Measurements from ENCODE around the gene FBLN2.

The FBLN2 gene

GRCh38 chr3:13583251-13584180, 34.6 kb downstream of the FBLN2 start:
- DNase-seq: no peak

DNA sequence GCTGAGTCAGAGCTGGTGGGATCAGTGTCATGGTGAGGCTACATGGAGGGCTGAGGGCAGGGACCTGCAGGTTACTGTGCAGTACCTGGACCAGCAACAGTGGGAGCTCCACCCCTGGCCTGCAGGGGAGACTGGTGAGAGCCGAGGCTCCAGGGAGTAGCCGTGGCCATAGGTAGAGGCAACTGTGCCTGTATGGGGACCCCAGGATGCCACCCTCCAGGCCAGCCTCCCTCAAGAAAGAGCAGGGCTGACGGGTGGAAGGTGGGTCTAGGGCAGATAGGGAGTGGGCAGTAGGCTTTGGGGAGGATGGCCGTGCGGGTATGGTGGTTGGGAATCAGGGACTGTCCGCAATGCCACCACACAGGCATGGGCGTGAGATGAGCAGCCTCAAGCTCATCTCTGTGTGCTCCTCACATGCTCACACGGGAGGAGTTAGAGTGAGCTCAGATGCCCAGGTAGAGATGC, 35.5 kb downstream of the FBLN2 start:
- DNase-seq: no peak

DNA sequence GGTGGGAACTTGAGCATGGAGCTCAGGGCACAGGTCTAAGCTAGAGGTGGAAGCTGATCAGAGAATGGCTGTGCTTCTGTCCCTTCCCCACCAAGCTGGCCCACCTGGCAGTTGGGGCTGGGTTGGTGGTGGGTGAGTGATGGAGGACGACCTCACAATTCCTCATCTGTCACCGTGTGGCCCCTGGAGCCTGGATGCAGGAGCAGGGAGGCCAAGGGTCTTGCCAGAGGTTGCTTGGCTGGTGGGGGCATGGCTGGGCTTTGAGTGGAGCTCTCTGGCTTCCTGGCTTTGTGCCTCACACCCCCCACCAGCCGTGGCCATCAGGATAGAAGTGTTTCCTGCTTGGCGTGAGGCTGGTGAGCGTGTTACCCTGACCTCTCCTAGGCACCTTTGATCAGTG, 36.0 kb downstream of the FBLN2 start:
- no peak for DNase-seq

DNA sequence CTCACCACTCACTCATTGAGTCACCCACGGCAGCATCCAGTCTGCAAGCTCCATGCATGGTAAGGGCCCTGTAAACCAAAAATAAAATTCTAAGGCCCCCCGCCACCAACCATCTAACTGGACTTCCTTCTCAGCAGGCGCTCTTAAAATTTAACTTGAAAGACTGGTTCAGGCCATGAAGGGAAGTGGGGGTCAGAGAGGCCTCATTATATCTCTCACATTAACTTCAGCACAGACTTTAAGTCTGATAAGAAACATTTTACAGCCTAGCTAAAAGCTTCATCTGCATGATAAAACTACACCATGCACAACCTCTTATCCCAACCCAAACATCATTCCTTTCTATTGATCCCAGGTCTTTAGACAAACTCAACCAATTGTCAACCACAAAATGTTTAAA, 38.5 kb downstream of the FBLN2 start:
- no peak for DNase-seq

DNA sequence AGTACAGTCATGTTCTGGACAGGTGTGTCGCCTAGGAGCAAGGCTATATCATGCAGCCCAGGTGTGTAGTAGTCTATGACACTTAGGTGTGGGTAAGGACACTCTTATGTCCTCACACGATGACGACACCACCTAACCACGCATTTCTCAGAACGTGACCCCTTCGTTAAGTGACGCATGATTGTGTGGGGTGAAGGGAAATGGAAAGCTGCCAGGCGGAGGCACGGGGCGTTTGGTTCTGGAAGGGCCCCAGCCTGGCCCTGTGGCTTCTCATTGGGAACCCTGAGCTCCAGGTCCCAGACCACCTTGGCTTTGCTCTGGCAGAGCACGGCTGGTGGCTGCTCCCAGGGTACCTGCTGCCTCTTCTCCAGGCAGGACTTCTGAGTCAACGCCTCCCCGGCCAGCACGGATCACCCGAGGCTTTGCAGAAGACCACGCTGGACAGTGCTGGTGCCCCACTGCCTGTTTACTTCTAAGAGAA, 39.3 kb downstream of the FBLN2 start:
- peak; percentile 7 for DNase-seq

GRCh38 chr3:13588993-13589392, 40.1 kb downstream of the FBLN2 start:
- no peak for DNase-seq

GRCh38 chr3:13590841-13591520, 42.1 kb downstream of the FBLN2 start:
- DNase-seq: no peak

- no peak for DNase-seq
These were observed 44.7 kb downstream of the FBLN2 start for GRCh38 chr3:13593615-13594014.

GRCh38 chr3:13594146-13594545, 45.2 kb downstream of the FBLN2 start:
- no peak for DNase-seq

DNA sequence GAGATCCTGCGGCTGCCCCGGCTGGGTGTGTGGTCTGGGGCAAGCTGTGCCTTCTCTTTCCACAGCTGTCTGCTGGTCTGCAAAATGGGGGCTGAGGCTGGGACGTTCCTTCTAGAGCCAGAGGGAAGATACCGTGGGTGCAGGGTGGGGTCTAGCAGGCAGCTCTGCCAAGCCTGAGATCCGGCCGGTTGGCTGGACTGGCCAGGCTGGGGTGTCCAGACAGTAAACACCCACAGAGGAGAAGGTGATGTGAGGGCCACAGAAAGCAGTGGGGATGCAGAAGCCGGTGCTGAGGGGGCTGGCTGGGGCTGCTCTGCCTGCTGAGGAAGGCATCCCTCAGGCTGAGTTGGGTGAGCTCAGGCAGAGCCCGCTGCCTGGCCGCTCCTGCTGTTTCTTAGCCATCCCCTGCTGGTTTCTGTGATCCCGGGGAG, 46.1 kb downstream of the FBLN2 start:
- no peak for DNase-seq

DNA sequence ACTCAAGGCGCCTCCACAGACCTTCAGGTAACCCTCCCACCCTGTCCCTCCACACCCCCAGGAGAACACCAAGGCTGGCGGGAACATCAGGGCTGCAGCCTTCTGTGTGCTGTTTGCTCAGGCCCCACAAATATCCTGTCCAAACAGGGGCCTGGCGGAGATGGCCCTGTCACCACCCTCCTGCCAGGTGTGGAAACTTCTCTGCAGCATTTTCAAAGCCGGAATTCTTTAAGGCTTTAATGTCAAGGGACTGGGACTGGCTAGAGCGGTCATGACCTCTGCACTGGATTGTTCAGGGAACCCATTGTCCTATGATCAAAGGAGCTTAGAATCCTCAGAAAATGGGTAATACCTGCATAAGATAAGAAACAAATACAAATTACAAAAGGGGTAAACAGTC, 46.6 kb downstream of the FBLN2 start:
- DNase-seq: no peak

DNA sequence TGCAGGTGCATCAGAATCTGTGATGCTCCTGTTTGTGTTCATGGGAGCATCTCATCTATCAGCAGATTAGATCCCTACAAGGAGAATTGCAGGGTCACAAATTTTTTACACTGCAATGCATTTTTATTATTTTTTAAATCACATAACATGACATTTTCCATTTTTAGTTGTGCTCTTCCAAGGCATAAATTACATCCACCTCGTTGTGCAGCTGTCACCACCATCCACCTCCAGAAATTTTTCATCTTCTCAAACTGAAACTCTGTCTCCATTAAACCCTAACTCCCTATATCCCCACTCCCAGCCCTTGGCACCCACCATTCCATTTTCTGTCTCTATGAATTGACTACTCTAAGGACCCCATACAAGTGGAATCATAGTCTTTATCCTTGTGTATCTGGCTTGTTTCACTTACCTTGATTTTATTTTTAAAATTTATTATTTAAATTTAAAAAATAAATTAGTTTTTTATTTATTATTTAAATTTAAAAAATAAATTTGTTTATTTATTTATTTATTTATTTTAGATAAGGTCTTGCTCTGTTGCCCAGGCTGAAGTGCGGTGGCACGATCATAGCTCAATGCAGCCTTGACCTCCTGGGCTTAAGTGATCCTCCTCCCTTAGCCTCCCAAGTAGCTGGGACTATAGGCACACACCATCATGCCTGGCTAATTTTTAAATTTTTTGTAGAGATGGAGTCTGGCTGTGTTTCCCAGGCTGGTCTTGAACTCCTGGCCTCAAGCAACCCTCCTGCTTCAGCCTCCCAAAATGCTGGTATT, 47.7 kb downstream of the FBLN2 start:
- DNase-seq: no peak

DNA sequence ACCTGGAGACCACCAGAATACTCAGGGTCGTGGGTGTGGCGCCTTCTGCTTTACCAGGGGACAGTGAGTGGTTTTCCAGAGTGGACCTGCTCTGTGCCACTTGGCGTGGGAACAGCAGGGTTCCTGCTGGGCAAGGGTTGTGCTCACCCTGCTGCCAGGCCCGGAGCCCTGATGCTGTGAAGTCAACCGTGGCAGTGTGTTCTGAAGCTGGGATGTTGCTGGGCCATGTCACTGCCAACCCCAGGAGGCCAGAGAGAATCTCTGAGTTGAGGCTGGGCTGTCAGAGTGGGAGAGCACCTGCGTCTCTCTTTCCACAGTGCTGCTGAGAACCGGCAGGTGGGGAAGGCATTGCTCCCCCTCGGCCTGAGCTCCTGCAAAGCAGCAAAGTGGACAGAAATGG, 48.7 kb downstream of the FBLN2 start:
- no peak for DNase-seq

- DNase-seq: no peak
These were observed 49.3 kb downstream of the FBLN2 start for GRCh38 chr3:13598201-13598600.

DNA sequence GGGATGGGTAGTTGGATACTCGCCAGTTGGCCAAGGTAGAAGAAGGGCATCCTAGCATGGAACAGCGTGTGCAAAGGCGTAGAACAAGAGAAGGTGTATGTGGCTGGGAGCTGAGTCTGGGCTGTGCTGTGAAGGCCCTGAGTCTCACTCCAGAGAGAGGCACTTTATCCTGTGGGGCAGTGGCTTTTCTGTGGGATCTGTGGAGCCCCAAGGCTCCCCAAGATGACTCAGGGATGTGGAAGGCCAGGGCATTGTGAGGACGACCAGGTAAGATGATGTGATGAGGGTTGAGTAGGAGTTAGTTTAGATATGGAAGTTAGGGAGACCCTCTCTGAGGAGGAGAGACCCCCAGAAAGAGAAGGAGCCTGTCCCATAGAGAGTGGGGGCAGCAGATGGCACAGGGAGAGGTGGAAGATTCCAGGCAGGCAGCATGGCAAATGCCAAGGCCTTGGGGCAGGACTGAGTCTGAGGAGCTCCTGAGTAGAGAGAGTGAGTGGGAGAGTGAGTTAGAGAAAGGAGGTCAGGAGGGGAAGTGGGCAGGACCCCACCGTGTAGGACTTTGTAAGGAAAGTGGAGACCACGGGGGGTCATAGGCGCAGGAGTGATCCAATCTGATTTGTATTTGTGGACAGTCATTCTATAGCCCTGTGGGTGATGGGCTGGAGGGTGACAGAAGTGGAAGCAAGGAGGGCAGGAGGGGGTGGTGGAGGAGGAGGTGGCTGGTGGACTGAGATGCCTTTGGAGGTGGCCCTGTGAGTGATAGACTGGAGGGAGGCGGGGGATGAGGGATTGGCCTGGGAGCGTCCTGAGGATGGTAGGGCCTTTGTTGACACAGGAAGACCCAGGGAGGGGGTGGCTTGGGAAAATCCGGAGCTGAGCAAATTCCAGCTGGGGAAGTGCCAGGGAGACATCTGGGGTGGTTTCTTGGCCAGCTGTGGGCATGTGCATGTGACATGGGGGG, 50.3 kb downstream of the FBLN2 start:
- no peak for DNase-seq

- DNase-seq: no peak
These were observed 51.0 kb downstream of the FBLN2 start for GRCh38 chr3:13599887-13600450.

- DNase-seq: no peak
These were observed 52.2 kb downstream of the FBLN2 start for GRCh38 chr3:13600950-13601691.

DNA sequence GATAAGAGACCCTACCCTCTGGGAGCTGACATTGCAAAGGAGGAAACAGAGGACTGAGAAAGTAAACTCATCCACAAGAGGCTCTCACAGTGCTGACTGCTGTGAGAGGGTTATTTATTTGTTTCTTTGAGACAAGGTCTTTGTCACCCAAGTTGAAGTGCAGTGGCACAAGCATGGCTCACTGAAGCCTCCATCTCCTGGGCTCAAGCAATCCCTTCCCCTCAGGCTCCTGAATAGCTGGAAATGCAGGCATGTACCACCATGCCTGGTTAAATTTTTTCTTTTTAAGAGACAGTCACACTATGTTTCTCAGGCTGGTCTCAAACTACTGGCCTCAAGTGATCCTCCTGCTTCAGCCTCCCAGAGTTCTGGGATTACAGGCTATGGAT, 52.8 kb downstream of the FBLN2 start:
- DNase-seq: no peak

GRCh38 chr3:13605555-13605954, 56.6 kb downstream of the FBLN2 start:
- no peak for DNase-seq

- no peak for DNase-seq
These were observed 59.1 kb downstream of the FBLN2 start for GRCh38 chr3:13607821-13608597.

Data from NCI-H2029 (cell line).